Measurements from ENCODE around the gene SYNCRIP.
"Not testable (repeated sequence)": the region's sequence is repeated elsewhere in the genome, so short reads cannot be mapped to it uniquely, and the experiment has no call there.

Gene SYNCRIP

GRCh38 chr6:85670573-85670972 is 27.9 kb upstream of the SYNCRIP start:
- no peak for DNase-seq (ENCODE audit: low read depth in 2 of 2)

GRCh38 chr6:85669735-85670194 is 27.1 kb upstream of the SYNCRIP start:
- peak in 1 of 2 donors; percentile 0 for DNase-seq (ENCODE audit: low read depth in 2 of 2)

GRCh38 chr6:85662251-85662650 is 19.6 kb upstream of the SYNCRIP start:
- DNase-seq (ENCODE audit: low read depth in 2 of 2) = no peak

GRCh38 chr6:85660181-85660611 is 17.5 kb upstream of the SYNCRIP start:
- no peak for DNase-seq (ENCODE audit: low read depth in 2 of 2)

- no peak for DNase-seq (ENCODE audit: low read depth in 2 of 2)
These were observed 7.9 kb upstream of the SYNCRIP start for GRCh38 chr6:85650606-85651005.

GRCh38 chr6:85644279-85644762 is 1.6 kb upstream of the SYNCRIP start:
- no peak for DNase-seq (ENCODE audit: low read depth in 2 of 2)

GRCh38 chr6:85643537-85644278 is 1.0 kb upstream of the SYNCRIP start:
- peak; percentile 29 to 31 for DNase-seq (ENCODE audit: low read depth in 2 of 2)

GRCh38 chr6:85641897-85642773 is 551 bp downstream of the SYNCRIP start:
- peak; percentile 13 to 33 for DNase-seq (ENCODE audit: low read depth in 2 of 2)

- DNase-seq (ENCODE audit: low read depth in 2 of 2) = peak in 1 of 2 donors; percentile 1
These were observed 1.2 kb downstream of the SYNCRIP start for GRCh38 chr6:85641522-85641896.

- DNase-seq (ENCODE audit: low read depth in 2 of 2) = no peak
These were observed 1.9 kb downstream of the SYNCRIP start for GRCh38 chr6:85640821-85641220.

GRCh38 chr6:85637579-85637978 is 5.1 kb downstream of the SYNCRIP start:
- no peak for DNase-seq (ENCODE audit: low read depth in 2 of 2)

GRCh38 chr6:85632164-85632942 is 10.3 kb downstream of the SYNCRIP start:
- no peak for DNase-seq (ENCODE audit: low read depth in 2 of 2)

- not testable (repeated sequence) for DNase-seq (ENCODE audit: low read depth in 2 of 2)
These were observed 11.6 kb downstream of the SYNCRIP start for GRCh38 chr6:85631117-85631516.

- no peak for DNase-seq (ENCODE audit: low read depth in 2 of 2)
These were observed 14.3 kb downstream of the SYNCRIP start for GRCh38 chr6:85628353-85628752.

GRCh38 chr6:85620308-85620707 is 22.4 kb downstream of the SYNCRIP start:
- DNase-seq (ENCODE audit: low read depth in 2 of 2) = no peak

GRCh38 chr6:85614780-85615179 is 27.9 kb downstream of the SYNCRIP start:
- no peak for DNase-seq (ENCODE audit: low read depth in 2 of 2)

GRCh38 chr6:85612690-85613474 is 29.8 kb downstream of the SYNCRIP start:
- no peak for DNase-seq (ENCODE audit: low read depth in 2 of 2)

- DNase-seq (ENCODE audit: low read depth in 2 of 2) = no peak
These were observed 32.3 kb downstream of the SYNCRIP start for GRCh38 chr6:85610182-85610895.

GRCh38 chr6:85602100-85602499 is 40.6 kb downstream of the SYNCRIP start:
- no peak for DNase-seq (ENCODE audit: low read depth in 2 of 2)

GRCh38 chr6:85600713-85601313 is 41.9 kb downstream of the SYNCRIP start:
- no peak for DNase-seq (ENCODE audit: low read depth in 2 of 2)
